ENCODE results near the gene MTFR2.

Gene MTFR2

DNA sequence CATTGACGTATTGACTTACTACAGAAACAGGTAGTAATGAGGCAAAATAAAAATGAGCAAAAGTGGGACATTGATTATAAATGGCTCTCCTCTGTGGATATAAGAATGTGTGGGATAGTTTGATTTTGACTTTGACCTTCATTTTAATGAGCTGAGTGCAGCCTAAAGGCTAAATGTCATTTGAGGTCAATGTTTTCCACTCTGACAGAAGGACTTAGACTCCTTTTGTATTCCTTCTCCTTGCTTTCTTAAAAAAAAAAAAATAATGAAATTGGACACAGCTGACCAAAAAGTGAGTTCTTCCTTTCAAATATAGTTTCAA, 68.6 kb downstream of the MTFR2 start:
- no peak for DNase-seq
